ENCODE results near the gene GLRA3.
A peak's percentile ranks its signal among the peaks of the same experiment; 100 is the strongest.
"Not testable (repeated sequence)": the region's sequence is repeated elsewhere in the genome, so short reads cannot be mapped to it uniquely, and the experiment has no call there.

Gene GLRA3

DNA sequence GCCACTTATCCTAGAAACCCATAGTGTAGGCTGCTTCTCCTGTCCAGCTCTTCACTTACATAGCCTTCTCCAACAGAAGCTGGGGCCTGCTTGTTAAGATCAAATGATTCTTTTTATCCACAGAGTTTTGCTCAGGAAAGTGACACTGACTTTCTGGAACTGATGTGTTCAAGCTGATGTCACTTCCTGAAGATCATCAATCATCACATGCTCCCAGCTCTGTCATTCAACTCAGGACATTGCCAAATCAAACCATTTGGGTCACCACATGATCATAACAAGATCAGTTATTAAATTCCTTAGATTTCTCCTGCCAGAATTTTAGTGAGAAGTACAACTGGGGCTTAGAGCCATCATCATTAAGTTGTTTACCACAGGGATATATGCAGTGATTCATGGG is 39.4 kb downstream of the GLRA3 start:
- no peak for DNase-seq (ENCODE audit: low read depth)
- H3K4me3 ChIP-seq (ENCODE audit: low read length): no peak overlapping the region
- TF ChIP-seq, protein P1, sequence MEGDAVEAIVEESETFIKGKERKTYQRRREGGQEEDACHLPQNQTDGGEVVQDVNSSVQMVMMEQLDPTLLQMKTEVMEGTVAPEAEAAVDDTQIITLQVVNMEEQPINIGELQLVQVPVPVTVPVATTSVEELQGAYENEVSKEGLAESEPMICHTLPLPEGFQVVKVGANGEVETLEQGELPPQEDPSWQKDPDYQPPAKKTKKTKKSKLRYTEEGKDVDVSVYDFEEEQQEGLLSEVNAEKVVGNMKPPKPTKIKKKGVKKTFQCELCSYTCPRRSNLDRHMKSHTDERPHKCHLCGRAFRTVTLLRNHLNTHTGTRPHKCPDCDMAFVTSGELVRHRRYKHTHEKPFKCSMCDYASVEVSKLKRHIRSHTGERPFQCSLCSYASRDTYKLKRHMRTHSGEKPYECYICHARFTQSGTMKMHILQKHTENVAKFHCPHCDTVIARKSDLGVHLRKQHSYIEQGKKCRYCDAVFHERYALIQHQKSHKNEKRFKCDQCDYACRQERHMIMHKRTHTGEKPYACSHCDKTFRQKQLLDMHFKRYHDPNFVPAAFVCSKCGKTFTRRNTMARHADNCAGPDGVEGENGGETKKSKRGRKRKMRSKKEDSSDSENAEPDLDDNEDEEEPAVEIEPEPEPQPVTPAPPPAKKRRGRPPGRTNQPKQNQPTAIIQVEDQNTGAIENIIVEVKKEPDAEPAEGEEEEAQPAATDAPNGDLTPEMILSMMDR (IDR thresholded peaks at IDR 0.05; ENCODE audit: insufficient read depth, low read depth, low read length, missing control alignments): no peak

DNA sequence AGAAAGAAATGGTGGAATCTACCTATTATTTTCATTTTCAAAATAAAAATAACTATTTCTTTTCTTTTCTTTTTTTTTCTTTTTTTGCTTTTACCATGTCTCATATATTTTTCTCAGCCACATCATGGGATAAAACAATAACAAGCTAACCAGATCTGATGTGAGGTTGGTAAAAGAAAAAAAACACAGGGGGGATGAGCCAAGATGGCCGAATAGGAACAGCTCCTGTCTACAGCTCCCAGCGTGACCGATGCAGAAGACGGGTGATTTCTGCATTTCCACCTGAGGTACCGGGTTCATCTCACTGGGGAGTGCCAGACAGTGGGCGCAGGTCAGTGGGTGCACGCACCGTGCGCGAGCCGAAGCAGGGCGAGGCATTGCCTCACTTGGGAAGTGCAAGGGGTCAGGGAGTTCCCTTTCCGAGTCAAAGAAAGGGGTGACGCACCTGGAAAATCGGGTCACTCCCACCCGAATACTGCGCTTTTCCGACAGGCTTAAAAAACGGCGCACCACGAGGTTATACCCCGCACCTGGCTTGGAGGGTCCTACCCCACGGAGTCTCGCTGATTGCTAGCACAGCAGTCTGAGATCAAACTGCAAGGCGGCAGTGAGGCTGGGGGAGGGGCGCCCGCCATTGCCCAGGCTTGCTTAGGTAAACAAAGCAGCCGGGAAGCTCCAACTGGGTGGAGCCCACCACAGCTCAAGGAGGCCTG is 50.6 kb downstream of the GLRA3 start:
- DNase-seq (ENCODE audit: low read depth); H3K4me3 ChIP-seq (ENCODE audit: low read length): not testable (repeated sequence)

DNA sequence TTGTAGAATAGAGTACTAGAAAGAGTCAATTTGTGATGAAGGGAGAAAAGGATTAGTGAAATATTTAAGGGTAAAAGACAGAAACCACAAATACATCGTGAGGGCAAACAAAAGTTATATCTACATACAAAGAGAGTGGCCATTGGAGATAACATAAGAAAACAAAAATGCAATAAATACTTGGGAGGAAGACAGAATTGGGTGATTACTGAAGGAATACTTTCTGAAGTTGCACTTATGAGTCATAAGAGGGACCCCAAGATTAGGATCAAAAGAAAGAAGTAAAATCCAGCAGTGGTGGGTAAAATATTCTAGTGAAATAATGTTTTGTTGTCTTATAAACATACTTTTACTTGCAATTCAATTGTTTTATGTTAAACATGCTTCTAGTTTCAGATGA is 53.7 kb downstream of the GLRA3 start:
- no peak for DNase-seq (ENCODE audit: low read depth)
- TF ChIP-seq, protein P1 (IDR thresholded peaks at IDR 0.05; ENCODE audit: insufficient read depth, low read depth, low read length, missing control alignments): no peak
- no peak overlapping the region for H3K4me3 ChIP-seq (ENCODE audit: low read length)

DNA sequence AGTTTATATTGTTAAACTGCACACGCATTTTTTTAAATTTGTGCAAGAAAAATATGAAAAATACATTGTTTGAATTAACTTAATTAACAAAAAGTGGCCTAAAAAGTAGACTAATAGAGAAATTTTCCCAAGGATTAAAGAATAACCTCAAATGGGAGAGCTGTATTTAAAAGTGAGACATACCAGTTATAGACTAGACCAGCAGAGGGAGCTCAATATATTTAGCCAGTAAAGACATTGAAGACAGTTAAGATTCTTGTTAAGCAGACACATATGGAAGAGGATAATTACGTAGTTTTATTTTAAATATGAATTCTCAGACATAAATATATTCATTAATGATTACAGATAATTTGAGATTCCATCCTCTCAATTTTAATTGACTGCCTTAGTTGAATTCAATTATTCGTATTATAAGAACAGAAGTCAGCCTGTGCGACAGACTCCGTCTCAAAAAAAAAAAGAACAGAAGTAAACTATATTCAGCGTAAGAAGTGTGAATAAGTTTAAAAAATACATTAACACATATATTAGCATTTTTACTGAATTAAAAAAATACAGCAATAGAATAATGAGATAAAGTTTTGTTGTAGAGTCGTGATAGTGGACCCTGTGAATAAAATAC is 64.8 kb downstream of the GLRA3 start:
- TF ChIP-seq, protein P1 (IDR thresholded peaks at IDR 0.05; ENCODE audit: insufficient read depth, low read depth, low read length, missing control alignments): peak; percentile 60
- peak; percentile 59 for DNase-seq (ENCODE audit: low read depth)
- H3K4me3 ChIP-seq (ENCODE audit: low read length): no peak overlapping the region

DNA sequence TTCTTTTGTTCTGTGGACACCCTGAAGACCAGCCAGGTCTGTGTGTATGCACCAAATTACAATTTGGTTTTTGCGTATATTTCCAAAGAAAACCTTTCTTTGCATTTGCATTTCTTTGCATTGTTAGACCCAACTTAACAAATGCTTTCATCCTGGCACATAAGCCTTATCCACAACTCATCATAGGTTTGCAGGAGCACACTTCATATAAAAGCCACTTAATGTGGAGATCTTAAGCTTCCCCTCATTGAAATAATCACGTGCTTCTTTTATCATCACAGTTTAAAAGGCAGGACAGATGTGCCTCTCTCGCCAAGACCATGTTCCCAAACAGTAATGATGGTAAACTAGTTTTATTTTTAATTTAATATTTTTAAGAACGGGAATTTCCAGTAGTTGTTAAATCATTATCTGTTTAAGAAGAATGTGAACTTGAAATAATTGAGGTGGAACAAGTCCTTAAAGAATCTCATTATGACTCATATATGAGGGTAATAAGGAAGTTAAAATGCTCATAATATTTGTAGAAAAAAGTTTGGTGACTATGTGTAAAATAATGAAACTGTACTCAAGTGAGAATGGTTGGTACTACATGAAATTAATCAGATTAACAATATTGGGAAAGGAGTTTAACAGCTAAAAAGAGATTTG is 65.5 kb downstream of the GLRA3 start:
- peak; percentile 16 for DNase-seq (ENCODE audit: low read depth)
- no peak overlapping the region for H3K4me3 ChIP-seq (ENCODE audit: low read length)
- TF ChIP-seq, protein P1 (IDR thresholded peaks at IDR 0.05; ENCODE audit: insufficient read depth, low read depth, low read length, missing control alignments): no peak

GRCh38 chr4:174761451-174761850 is 67.6 kb downstream of the GLRA3 start:
- TF ChIP-seq, protein P1 (IDR thresholded peaks at IDR 0.05; ENCODE audit: insufficient read depth, low read depth, low read length, missing control alignments): no peak
- no peak for DNase-seq (ENCODE audit: low read depth)
- H3K4me3 ChIP-seq (ENCODE audit: low read length): no peak overlapping the region

DNA sequence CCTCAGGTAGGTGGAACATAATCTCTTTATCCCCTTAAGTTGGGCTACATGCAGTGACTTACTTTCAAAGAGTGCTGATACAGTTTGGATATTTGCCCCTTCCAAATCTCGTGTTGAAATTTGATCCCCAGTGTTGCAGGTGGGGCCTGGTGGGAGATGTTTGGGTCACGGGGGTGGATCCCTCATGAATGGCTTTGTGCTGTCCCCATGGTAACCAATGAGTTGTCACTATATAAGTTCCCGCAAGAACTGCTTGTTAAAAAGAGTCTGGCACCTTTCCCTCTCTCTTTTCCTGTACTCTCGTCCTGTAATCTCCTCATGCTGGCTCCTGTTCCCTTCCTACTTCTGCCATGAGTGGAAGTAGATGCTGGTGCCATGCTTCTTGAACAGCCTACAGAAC is 71.3 kb downstream of the GLRA3 start:
- TF ChIP-seq, protein P1 (IDR thresholded peaks at IDR 0.05; ENCODE audit: insufficient read depth, low read depth, low read length, missing control alignments): no peak
- no peak overlapping the region for H3K4me3 ChIP-seq (ENCODE audit: low read length)
- DNase-seq (ENCODE audit: low read depth): no peak
